Mucosa of descending colon (tissue), 3 donors: ENCODE measurements around the gene MGAT3. TPM values are rescaled to one million over a fixed set of nuclear protein-coding genes. Genes with fewer than 3 reads are reported as not detected.

Experiments
- ATAC-seq: fragments of 200-7000 bp; cut with Tn5 transposase; one replicate; pipeline ENCODE4 v1.9.1; 2020; ENCODE audit warnings: mild to moderate bottlenecking, moderate library complexity
- DNase-seq, 3 donors: peaks; one replicate each; pipeline ENCODE4 v3.0.0-alpha.2; 2020
- H3K36me3 ChIP-seq: fragments of 200-600 bp; one replicate; pipeline ENCODE4 v1.8.0; 2021; ENCODE audit warnings: low read depth, mild to moderate bottlenecking
- H3K4me1 ChIP-seq: fragments of 200-600 bp; one replicate; pipeline ENCODE4 v1.8.0; 2021; ENCODE audit warnings: low read depth, mild to moderate bottlenecking
- H3K4me3 ChIP-seq: fragments of 200-600 bp; one replicate; pipeline ENCODE4 v1.8.0; 2021; ENCODE audit warnings: mild to moderate bottlenecking
- H3K9me3 ChIP-seq: fragments of 200-600 bp; one replicate; pipeline ENCODE4 v1.8.0; 2021; ENCODE audit warnings: mild to moderate bottlenecking
- intact Hi-C, 2 donors: fragments of 100-400 bp; cut with DNase I in 1 of 2; cut with micrococcal nuclease in 1 of 2; formaldehyde crosslinking; loops; one replicate each; pipeline versions ENCODE4 v1.11.0 to v1.11.1; 2022; cut with DNase I, micrococcal nuclease
- total RNA-seq, 3 donors: library from RNA; stranded (reverse); fragmentation: NEBNext Ultra II Directional in 2 of 3; extraction: Animal tissue kit (Norgen Biotek cat#: 25700) in 2 of 3; gene quantifications; one replicate each; pipeline versions ENCODE4 v1.2.1 to v1.2.4, GENCODE V29; 2021 to 2023
- TF ChIP-seq, protein P1 (sequence below): fragments of 200-600 bp; IDR thresholded peaks from one replicate; pipeline ENCODE4 v1.8.0; 2022; ENCODE audit warnings: antibody characterized with exemption, mild to moderate bottlenecking
- donor health status: DM: no; HTN: no; CAD: no; lungs with moderate emphysema.
- donor health status: DM: no; HTN: no; CAD: no.
- donor health status: DM: no; HTN: yes; CAD: no.

Gene MGAT3
- total RNA-seq, 3 donors from 2014 or later, result 5.1 to 8.5 (median 6.5) TPM

DNA sequence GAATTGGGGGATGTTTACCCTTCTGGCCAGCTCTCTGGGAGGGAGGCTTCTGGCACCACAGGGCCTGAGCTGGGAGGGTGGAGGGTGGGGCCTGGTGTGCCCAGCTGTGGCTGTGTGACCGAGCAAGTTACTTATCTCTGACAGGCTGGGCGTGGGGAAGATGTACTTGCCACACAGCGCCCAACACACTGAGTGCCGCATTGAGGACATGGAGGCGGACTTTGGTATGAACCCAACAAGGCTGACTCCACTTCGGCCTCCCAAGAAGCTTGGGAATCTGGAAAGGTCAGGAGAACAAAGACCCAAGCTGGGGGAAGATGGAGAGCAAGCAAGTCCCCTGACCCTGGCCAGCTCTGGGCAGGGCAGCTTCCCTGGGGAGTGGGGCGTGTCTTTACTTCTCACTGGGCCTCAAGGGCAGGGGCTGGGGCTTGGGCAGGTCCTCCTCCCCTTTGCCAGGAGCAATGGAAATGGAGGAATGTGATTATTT is 2.4 kb upstream of the MGAT3 start:
- ATAC-seq (peak; percentile 77), DNase-seq (no peak)
- Histone ChIP-seq H3K4me3 (no peak overlapping the region), H3K9me3 (no peaks in the 10 kb centered on the region), H3K36me3 (no peaks in the 10 kb centered on the region), H3K4me1 (peaks cover 2% of the 10 kb centered on the region)
- intact Hi-C loops, result no loop called here
- TF ChIP-seq, protein P1, sequence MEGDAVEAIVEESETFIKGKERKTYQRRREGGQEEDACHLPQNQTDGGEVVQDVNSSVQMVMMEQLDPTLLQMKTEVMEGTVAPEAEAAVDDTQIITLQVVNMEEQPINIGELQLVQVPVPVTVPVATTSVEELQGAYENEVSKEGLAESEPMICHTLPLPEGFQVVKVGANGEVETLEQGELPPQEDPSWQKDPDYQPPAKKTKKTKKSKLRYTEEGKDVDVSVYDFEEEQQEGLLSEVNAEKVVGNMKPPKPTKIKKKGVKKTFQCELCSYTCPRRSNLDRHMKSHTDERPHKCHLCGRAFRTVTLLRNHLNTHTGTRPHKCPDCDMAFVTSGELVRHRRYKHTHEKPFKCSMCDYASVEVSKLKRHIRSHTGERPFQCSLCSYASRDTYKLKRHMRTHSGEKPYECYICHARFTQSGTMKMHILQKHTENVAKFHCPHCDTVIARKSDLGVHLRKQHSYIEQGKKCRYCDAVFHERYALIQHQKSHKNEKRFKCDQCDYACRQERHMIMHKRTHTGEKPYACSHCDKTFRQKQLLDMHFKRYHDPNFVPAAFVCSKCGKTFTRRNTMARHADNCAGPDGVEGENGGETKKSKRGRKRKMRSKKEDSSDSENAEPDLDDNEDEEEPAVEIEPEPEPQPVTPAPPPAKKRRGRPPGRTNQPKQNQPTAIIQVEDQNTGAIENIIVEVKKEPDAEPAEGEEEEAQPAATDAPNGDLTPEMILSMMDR, result no peak

DNA sequence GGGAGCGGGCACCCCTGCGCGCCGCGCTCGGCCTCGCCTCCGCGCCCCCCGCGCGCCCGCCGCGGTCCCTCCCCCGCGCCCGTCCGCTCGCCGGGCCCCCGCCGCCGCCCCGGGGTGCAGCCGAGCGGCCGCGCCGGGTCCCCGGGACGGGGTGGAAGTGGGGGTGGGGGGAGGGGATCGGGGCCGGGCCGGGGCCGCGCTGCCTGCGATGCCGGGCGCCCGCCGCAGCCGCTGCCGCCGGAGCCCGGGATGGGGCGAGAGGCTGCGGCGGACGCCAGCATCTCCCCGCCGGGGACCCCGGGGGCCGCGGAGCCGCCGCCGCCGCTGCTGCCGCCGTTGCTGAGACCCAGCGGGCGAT is 365 bp downstream of the MGAT3 start:
- TF ChIP-seq, protein P1, result no peak
- no peak overlapping the region for H3K4me3 ChIP-seq

DNA sequence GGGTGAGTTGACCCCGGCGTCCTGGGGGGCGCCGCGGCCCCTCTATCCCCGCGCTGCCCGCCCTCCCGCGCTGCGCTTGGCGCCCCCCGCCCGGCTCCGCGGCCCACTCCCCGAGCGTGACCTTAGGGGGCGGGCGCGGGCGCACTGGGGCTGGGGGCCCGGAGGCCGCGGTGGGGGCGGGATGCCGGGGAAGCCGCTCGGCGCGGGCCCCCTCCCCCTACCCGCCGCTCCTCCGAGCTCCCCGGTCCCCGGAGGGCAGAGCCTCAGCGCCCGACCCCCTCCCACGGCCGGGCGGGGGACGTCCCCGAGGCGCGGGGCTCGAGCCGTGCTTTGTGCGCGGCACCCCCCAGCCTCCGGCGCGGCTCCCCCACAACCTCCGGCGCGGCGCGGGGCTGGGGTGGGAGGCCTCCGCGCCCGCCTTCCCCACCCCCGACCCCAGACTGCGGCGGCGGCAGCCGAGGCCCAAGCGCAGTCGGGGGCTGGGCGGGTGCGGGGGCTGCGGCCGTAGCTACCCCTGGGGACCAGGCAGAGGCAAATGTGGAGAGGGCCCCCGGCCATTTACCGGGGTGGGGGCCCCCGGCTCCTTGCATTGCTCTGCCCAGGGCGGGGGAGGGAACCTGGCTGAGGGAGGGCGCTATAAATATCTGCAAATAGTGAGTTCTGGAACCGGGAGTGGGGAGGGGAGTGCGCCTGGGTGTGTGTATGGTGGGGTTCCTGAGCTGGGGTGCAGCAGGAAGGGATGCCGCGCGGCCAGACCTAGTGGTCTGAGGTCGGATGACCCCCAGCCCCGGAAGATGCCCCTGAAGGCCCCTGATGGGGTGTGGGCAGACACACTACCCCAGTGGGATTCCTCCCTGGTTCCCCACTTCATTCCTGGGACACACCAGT is 988 bp downstream of the MGAT3 start:
- intact Hi-C loops, result no loop called here
- no peak for ATAC-seq

More for the DNA sequence above, 365 bp downstream of the MGAT3 start:
- H3K4me1 ChIP-seq, result peaks cover 2% of the 10 kb centered on the region
- H3K36me3 ChIP-seq, result no peaks in the 10 kb centered on the region
- DNase-seq, result no peak
- no peak for ATAC-seq
- intact Hi-C loops, result no loop called here
- no peaks in the 10 kb centered on the region for H3K9me3 ChIP-seq

DNA sequence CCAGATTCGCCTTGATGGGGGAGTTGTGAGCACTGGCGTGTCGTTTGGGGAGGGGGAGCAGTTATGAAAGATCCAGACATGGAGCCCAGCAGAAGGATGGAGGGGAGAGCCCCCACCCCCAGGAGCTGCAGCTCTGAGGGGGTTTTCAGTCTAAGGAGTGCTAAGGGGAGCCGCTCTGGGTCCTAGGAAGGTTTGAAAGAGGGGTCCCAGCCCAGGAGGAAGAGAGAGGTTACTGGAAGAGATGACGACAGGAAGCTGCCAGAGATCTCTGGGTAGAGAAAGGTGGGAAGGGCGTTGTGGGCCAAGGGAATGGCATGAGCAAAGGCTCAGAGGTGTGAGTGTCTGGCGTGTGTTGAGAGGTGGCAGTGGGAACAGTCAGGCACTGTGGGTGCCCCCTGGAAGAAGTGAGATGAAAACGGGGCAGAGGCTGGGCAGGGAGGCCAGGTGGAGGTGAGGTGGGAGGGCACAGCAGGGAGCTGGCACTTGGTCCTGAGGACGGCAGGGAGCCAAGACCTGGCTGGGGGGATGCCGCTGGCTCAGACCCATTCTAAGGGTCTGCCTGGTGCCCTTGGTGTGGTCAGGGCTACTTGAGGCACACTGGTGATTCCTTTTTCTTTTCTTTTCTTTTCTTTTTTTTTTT is 1.8 kb downstream of the MGAT3 start:
- intact Hi-C loops, result no loop called here
- no peaks in the 10 kb centered on the region for H3K9me3 ChIP-seq
- no peaks in the 10 kb centered on the region for H3K36me3 ChIP-seq
- peaks cover 2% of the 10 kb centered on the region for H3K4me1 ChIP-seq
- ATAC-seq (no peak), DNase-seq (no peak)
- no peak overlapping the region for H3K4me3 ChIP-seq
- TF ChIP-seq, protein P1, result no peak

More for the DNA sequence above, 988 bp downstream of the MGAT3 start:
- H3K4me1 ChIP-seq, result peaks cover 2% of the 10 kb centered on the region
- no peak for DNase-seq
- no peaks in the 10 kb centered on the region for H3K9me3 ChIP-seq
- TF ChIP-seq, protein P1, result no peak
- H3K36me3 ChIP-seq, result no peaks in the 10 kb centered on the region
- H3K4me3 ChIP-seq, result no peak overlapping the region

DNA sequence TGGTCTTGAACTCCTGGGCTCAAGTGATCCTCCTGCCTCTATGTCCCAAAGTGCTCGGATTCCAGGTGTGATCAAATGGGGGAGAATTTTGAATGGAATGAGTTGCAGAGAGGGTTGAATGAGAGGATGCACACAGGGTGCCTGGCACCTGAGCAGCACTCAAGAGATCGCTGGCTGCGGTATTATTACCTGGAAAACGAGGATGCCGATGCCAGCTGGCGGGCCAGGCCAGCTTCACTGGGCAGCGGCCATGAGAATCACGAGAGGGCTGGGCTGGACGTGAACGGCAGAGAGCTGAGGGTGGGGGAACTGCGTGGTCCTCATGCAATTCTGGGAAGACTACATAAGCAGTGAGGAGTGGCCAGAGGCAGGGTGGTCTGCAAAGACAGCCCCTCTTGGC is 2.9 kb downstream of the MGAT3 start:
- Histone ChIP-seq H3K4me1 (no peaks in the 10 kb centered on the region), H3K36me3 (no peaks in the 10 kb centered on the region), H3K4me3 (no peak overlapping the region), H3K9me3 (no peaks in the 10 kb centered on the region)
- intact Hi-C loops, result no loop called here
- ATAC-seq (no peak), DNase-seq (no peak)
- TF ChIP-seq, protein P1, result no peak
